Bronchial epithelial cell (primary cell): ENCODE results near the gene ZNF625. TPM values are rescaled to one million over a fixed set of nuclear protein-coding genes. Genes with fewer than 3 reads are reported as not detected.

ENCODE experiments used
- DNase-seq: peaks from one replicate; pipeline ENCODE4 v3.0.0-alpha.2; 2010; ENCODE audit warnings: low read depth
- FAIRE-seq: peaks from 2 replicates; lab custom pipeline; 2011; peaks lifted over from hg19 to GRCh38; lab: Jason Lieb, UNC
- H3K27me3 ChIP-seq: 2 replicates; pipeline ENCODE4 v1.5.1; 2011; ENCODE audit warnings: low read length; ENCODE audit not compliant: control insufficient read depth, insufficient read depth
- H3K36me3 ChIP-seq: 2 replicates; pipeline ENCODE4 v1.5.1; 2011; ENCODE audit warnings: low read length; ENCODE audit not compliant: control insufficient read depth, insufficient read depth
- H3K4me3 ChIP-seq: 2 replicates; pipeline ENCODE4 v1.5.1; 2011; ENCODE audit warnings: mild to moderate bottlenecking, low read depth, low read length, control low read depth
- CTCF ChIP-seq: IDR thresholded peaks from 2 replicates; pipeline ENCODE4 v1.5.1; 2011; ENCODE audit warnings: mild to moderate bottlenecking, moderate library complexity, low read length, control low read depth, inconsistent platforms; ENCODE audit not compliant: insufficient read depth, severe bottlenecking
- total RNA-seq: library from RNA; depleted of rRNA; stranded (reverse); fragments of >200 nt; gene quantifications from 2 replicates; pipeline ENCODE4 v1.2.1, GENCODE V29; 2014

The ZNF625 gene
- total RNA-seq, 1 donor from 2014 or later, result 5.0 TPM

GRCh38 chr19:12162882-12163806, 6.6 kb upstream of the ZNF625 start, which contains the start of gene ZNF136:
TSS of gene ZNF136 (plus strand) at chr19:12163096. CDS start at chr19:12163204, 108 bp downstream.
- FAIRE-seq (no peak), DNase-seq (peak; percentile 95)
- TF ChIP-seq CTCF, result no peak
- Histone ChIP-seq H3K4me3 (peak within 1 kb of the TSS; percentile 66), H3K36me3 (no peaks in the 10 kb centered on the region), H3K27me3 (no peaks in the 10 kb centered on the region)

GRCh38 chr19:12162513-12162881, 6.0 kb upstream of the ZNF625 start:
- DNase-seq (no peak), FAIRE-seq (no peak)
- TF ChIP-seq CTCF, result no peak
- no peaks in the 10 kb centered on the region for H3K36me3 ChIP-seq
- no peaks in the 10 kb centered on the region for H3K27me3 ChIP-seq
- H3K4me3 ChIP-seq, result peak overlapping the region; percentile 66

- Histone ChIP-seq H3K27me3 (no peaks in the 10 kb centered on the region), H3K4me3 (no peak overlapping the region), H3K36me3 (no peaks in the 10 kb centered on the region)
- DNase-seq (no peak), FAIRE-seq (no peak)
- TF ChIP-seq CTCF, result no peak
Measured at GRCh38 chr19:12159773-12160414, 3.4 kb upstream of the ZNF625 start.

GRCh38 chr19:12155324-12155860, 1.1 kb downstream of the ZNF625 start:
- H3K36me3 ChIP-seq, result no peaks in the 10 kb centered on the region
- peak; percentile 86 for FAIRE-seq

GRCh38 chr19:12145348-12145747, 11.2 kb downstream of the ZNF625 start:
- Histone ChIP-seq H3K36me3 (peaks cover 7% of the 10 kb centered on the region), H3K27me3 (no peaks in the 10 kb centered on the region), H3K4me3 (no peak overlapping the region)
- no peak for FAIRE-seq
- no peak for TF ChIP-seq CTCF
- DNase-seq, result no peak

More at GRCh38 chr19:12155324-12155860, 1.1 kb downstream of the ZNF625 start:
- H3K27me3 ChIP-seq, result no peaks in the 10 kb centered on the region
- TF ChIP-seq CTCF, result no peak
- DNase-seq, result no peak
- H3K4me3 ChIP-seq, result peak overlapping the region; percentile 87
